Measurements from ENCODE around the gene CD2. TPM values are rescaled to one million over a fixed set of nuclear protein-coding genes. Genes with fewer than 3 reads are reported as not detected.

Gene CD2
- total RNA-seq, 1 donor from 2014 or later: not detected

GRCh38 chr1:116817582-116818064, 63.4 kb downstream of the CD2 start:
- peak; percentile 80 for DNase-seq (ENCODE audit: low spot score)
- no peaks in the 10 kb centered on the region for H3K27me3 Mint-ChIP-seq (ENCODE audit: unreplicated experiment)
- peak; percentile 80 for TF ChIP-seq CTCF (IDR thresholded peaks at IDR 0.05; ENCODE audit: unreplicated experiment)
- no peak overlapping the region for H3K27ac Mint-ChIP-seq (ENCODE audit: unreplicated experiment)
- H3K4me1 Mint-ChIP-seq (ENCODE audit: unreplicated experiment): no peaks in the 10 kb centered on the region
- H3K4me3 Mint-ChIP-seq (ENCODE audit: unreplicated experiment): no peak overlapping the region
- H3K9me3 Mint-ChIP-seq (ENCODE audit: unreplicated experiment): no peaks in the 10 kb centered on the region
- no peaks in the 10 kb centered on the region for H3K36me3 Mint-ChIP-seq (ENCODE audit: low read depth, unreplicated experiment)

Other genes starting within 250 kb of the CD2 start
- 9.0 TPM for gene CD58, start 183.4 kb upstream of the CD2 start, total RNA-seq (ENCODE audit: unreplicated experiment)
- gene IGSF3, start 86.7 kb upstream of the CD2 start, total RNA-seq (ENCODE audit: unreplicated experiment): 29.4 TPM
- 23.7 TPM for gene PTGFRN, start 155.5 kb downstream of the CD2 start, total RNA-seq (ENCODE audit: unreplicated experiment)
- 0.10 TPM for gene CD101, start 247.3 kb downstream of the CD2 start, total RNA-seq (ENCODE audit: unreplicated experiment)

Measured in endothelial cell (in vitro differentiated cells).